Measurements from ENCODE around the gene CFAP54.

- TF ChIP-seq, protein P1, sequence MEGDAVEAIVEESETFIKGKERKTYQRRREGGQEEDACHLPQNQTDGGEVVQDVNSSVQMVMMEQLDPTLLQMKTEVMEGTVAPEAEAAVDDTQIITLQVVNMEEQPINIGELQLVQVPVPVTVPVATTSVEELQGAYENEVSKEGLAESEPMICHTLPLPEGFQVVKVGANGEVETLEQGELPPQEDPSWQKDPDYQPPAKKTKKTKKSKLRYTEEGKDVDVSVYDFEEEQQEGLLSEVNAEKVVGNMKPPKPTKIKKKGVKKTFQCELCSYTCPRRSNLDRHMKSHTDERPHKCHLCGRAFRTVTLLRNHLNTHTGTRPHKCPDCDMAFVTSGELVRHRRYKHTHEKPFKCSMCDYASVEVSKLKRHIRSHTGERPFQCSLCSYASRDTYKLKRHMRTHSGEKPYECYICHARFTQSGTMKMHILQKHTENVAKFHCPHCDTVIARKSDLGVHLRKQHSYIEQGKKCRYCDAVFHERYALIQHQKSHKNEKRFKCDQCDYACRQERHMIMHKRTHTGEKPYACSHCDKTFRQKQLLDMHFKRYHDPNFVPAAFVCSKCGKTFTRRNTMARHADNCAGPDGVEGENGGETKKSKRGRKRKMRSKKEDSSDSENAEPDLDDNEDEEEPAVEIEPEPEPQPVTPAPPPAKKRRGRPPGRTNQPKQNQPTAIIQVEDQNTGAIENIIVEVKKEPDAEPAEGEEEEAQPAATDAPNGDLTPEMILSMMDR (IDR thresholded peaks at IDR 0.05): peak in 3 of 4 experiments; percentile 29 to 32 (median 31)
- TF ChIP-seq POLR2A (IDR thresholded peaks at IDR 0.05): no peak
Observed at GRCh38 chr12:96500693-96501092, 11.3 kb downstream of the CFAP54 start.

Measured in uterus (tissue), 2 donors.